ENCODE measurements around the gene WNT4.

Gene WNT4

GRCh38 chr1:22153660-22154437 is 11.0 kb upstream of the WNT4 start:
- Mint-ChIP-seq H3K27me3 (peaks cover 21% of the 10 kb centered on the region), H3K27ac (no peak overlapping the region), H3K36me3 (no peaks in the 10 kb centered on the region), H3K4me3 (no peak overlapping the region), H3K4me1 (peaks cover 2% of the 10 kb centered on the region), H3K9me3 (no peaks in the 10 kb centered on the region)
- ATAC-seq (ENCODE audit: low read depth) (no peak), DNase-seq (ENCODE audit: low spot score in 2 of 2) (no peak)

DNA sequence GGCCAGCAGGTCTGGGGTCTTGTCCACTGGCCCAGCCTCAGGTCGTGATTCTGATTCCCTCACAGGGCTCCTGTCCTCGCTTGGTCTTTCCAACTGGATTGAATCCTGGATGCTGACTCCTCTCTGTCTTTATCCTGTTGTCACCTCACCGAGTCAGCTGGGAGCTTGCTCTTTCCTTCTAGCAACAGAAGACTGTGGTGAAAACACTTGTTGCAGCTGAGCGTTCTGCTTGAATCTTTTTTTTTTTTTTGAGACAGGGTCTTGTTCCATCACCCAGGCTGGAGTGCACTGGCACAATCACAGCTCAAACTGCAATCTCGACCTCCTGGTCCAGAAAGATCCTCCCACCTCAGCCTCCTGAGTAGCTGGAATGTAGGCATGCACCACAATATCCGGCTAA is 8.0 kb upstream of the WNT4 start:
- H3K4me3 Mint-ChIP-seq, result no peak overlapping the region
- no peaks in the 10 kb centered on the region for H3K9me3 Mint-ChIP-seq
- H3K4me1 Mint-ChIP-seq, result peaks cover 2% of the 10 kb centered on the region
- no peak overlapping the region for H3K27ac Mint-ChIP-seq
- no peaks in the 10 kb centered on the region for H3K36me3 Mint-ChIP-seq
- DNase-seq (ENCODE audit: low spot score in 2 of 2) (no peak), ATAC-seq (ENCODE audit: low read depth) (no peak)
- H3K27me3 Mint-ChIP-seq, result peaks cover 21% of the 10 kb centered on the region

DNA sequence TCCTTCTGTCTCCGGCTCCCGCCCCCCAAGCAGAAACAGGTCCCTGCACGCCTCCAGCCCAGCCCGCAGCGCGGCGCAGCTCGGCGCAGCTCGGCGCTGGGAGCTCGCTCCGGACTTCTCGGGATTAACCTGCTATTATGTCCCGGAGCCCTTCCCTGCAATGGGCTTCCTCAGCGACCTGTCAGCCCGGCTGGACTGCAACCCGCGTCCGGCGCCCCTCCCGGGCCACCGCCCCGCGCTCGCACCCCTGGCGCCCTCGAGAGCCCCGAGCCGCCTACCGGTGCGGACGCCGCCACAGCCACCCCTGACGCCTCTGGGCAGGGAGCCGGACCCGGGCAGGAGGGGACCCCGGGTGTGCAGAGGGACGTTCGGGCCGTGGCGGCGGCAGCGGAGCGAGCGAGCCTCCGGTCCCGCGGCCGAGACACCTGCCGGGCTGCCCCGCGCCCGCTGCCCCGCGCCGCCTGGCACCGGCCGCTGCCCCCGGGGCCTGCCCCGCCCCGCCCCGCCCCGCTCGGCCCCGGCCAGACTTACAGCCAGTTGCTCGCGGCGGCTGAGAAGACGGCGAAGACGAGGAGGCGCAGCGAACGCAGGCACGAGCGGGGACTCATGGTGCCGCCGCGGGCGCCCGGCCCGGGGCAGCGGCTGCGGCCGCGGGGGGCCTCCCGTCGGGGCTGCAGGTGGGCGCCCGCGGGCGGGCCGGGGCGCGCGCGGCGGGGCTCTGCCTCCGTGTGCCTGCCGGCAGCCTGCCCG is 407 bp downstream of the WNT4 start:
- Mint-ChIP-seq H3K27me3 (peaks cover 24% of the 10 kb centered on the region), H3K27ac (no peak overlapping the region), H3K4me3 (peak overlapping the region; percentile 27), H3K4me1 (peaks cover 10% of the 10 kb centered on the region), H3K36me3 (no peaks in the 10 kb centered on the region), H3K9me3 (no peaks in the 10 kb centered on the region)
- DNase-seq (ENCODE audit: low spot score in 2 of 2), result peak in 1 of 2 donors; percentile 44
- peak; percentile 39 for ATAC-seq (ENCODE audit: low read depth)

DNA sequence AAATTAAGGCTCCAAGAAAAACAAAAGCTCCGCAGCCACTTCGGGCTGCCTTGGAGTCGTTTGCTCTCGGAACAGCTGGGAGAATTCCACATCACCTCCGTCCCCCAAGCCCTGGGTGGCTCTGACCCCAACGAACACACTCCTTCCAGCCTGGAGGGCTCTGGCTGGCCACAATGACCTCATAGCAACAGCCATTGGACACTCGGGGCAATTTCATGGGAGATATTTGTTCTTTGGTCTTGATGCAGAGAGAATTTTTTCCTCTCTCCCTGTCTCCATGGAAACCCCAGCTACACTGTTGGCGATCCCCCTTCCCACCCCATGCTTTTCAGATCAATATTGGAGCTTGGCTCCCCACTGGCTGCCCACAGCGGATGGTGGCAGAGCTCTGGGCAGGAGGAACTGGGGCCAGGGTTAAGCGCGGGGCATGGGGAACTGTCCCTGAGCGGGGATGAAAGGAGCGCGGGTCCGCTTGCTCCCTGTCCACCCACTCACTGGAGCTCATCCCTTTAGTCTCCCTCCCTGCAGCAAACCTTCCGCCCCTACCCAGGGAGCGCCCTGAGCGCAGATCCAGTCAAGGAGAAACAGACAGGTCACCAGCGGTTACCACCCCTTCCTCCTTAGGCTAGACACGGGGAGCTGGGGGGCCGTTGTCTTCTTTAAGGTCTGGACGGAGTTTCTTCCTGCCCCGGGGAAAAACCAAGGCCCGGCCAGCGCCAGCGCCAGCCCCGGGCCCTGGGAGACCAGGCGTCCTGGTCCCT is 1.2 kb downstream of the WNT4 start:
- no peak for DNase-seq (ENCODE audit: low spot score in 2 of 2)
- Mint-ChIP-seq H3K27me3 (peaks cover 24% of the 10 kb centered on the region), H3K9me3 (no peaks in the 10 kb centered on the region), H3K36me3 (no peaks in the 10 kb centered on the region), H3K27ac (no peak overlapping the region), H3K4me1 (peaks cover 10% of the 10 kb centered on the region), H3K4me3 (peak overlapping the region; percentile 52)
- peak; percentile 5 for ATAC-seq (ENCODE audit: low read depth)

DNA sequence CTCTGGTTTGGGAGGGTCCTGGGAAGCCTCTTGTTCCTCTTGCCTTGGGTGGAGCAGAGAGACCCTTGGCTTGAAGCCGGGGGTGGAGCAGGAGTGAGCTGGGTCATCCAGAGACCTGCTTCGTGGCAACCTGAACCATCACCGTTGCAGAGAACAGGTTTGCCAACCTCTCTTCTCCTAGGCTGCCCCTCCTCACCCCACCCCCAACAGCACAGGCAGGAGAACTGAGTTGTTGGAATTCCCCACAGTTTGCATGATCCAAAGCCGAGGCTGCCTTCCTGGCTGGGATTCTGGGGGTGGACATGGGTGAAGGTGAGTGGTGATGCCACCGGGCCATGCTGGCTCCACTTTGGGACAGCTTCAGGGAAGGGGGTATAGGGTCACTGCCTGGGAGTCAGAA is 2.2 kb downstream of the WNT4 start:
- Mint-ChIP-seq H3K36me3 (no peaks in the 10 kb centered on the region), H3K4me1 (peaks cover 10% of the 10 kb centered on the region), H3K27me3 (peaks cover 24% of the 10 kb centered on the region), H3K27ac (no peak overlapping the region), H3K4me3 (no peak overlapping the region), H3K9me3 (no peaks in the 10 kb centered on the region)
- DNase-seq (ENCODE audit: low spot score in 2 of 2), result no peak
- ATAC-seq (ENCODE audit: low read depth), result no peak

DNA sequence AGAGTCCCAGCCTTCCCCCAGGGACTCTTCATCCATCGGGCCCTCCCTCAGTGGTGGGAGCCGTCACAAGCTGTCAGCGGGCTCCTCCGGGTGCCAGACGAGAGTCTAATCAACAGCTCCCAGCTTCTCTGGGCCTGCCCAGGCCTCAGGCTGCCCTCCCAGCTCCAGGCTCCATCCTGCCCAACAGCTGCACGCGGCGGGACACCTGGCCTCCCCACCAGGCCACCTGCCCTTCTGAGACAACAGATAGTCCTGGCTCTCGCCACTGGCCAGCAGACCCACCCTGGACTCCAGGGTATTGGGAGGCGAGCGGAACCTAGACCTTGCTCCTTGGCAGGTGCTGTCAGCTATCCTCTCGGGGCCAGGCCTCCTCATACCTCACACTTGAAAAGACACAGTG is 3.1 kb downstream of the WNT4 start:
- H3K4me1 Mint-ChIP-seq, result peaks cover 10% of the 10 kb centered on the region
- no peaks in the 10 kb centered on the region for H3K36me3 Mint-ChIP-seq
- H3K4me3 Mint-ChIP-seq, result no peak overlapping the region
- ATAC-seq (ENCODE audit: low read depth), result no peak
- no peaks in the 10 kb centered on the region for H3K9me3 Mint-ChIP-seq
- no peak for DNase-seq (ENCODE audit: low spot score in 2 of 2)
- no peak overlapping the region for H3K27ac Mint-ChIP-seq
- peaks cover 18% of the 10 kb centered on the region for H3K27me3 Mint-ChIP-seq

DNA sequence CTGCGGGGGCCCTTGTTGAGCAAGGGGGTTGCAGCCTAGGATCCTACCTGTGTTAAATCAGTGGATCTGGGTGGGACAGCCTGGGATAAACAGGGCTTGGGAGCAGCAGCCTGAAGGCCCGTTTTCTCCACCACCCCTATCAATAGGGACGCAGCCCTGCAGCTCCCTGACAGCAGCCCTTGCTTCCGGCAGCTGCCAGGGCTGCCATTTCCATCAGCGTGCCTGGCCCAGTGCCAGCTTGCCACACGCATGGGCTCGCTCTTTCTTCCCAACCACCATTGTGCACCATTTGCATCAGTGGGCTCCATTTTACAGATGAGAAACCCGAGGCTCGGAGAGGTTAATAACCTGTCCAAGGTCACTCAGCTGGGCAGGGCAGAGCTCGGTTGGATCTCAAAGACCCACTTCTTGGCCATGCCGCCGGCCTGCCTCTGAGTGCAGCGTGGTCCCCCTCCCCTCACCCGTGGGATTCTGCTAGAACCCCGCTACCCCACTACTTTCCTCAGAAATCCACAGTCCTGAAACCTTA is 3.8 kb downstream of the WNT4 start:
- H3K9me3 Mint-ChIP-seq, result no peaks in the 10 kb centered on the region
- no peak overlapping the region for H3K27ac Mint-ChIP-seq
- no peak for DNase-seq (ENCODE audit: low spot score in 2 of 2)
- ATAC-seq (ENCODE audit: low read depth), result no peak
- peaks cover 13% of the 10 kb centered on the region for H3K27me3 Mint-ChIP-seq
- H3K4me3 Mint-ChIP-seq, result no peak overlapping the region
- no peaks in the 10 kb centered on the region for H3K36me3 Mint-ChIP-seq
- H3K4me1 Mint-ChIP-seq, result peaks cover 10% of the 10 kb centered on the region

DNA sequence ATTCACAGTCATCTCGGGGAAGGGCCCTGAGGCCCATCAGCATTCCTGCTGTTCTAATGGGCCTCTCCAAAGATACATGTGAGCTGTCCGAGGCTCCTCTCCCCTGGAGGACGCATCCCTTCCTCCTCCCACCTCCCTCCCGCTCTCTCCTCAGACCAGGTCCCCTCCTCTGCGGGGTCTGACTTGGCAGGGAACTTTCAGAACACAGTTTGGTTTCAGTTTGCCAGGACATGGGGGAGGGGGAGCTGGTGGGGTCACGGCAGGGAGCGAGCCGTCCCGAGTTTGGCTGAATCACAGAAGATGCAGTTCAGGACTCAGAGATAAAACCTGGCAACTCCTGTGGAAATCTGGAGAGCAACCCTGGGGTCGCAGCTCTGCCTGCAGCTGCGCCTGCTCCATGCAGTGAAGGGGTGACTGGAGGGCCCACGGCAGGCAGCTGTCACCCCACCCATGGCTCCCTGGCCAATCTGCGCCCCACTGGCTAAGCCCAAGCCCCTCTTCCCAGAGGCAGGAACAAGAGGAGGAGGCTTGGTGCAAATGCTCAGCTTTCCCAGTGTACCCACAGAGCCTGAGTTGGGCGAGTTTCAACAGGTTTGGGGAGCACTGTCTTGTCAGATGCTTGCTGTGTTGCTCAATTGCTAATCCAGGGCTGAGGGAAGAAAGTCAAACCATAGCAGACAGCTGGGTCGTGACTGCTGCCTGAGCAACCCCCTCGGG is 5.7 kb downstream of the WNT4 start:
- Mint-ChIP-seq H3K36me3 (no peaks in the 10 kb centered on the region), H3K27ac (no peak overlapping the region), H3K9me3 (no peaks in the 10 kb centered on the region), H3K27me3 (peaks cover 7% of the 10 kb centered on the region), H3K4me3 (no peak overlapping the region), H3K4me1 (peaks cover 6% of the 10 kb centered on the region)
- no peak for DNase-seq (ENCODE audit: low spot score in 2 of 2)
- ATAC-seq (ENCODE audit: low read depth), result no peak

- no peak for ATAC-seq (ENCODE audit: low read depth)
- Mint-ChIP-seq H3K27me3 (no peaks in the 10 kb centered on the region), H3K4me3 (no peak overlapping the region), H3K4me1 (peaks cover 8% of the 10 kb centered on the region), H3K36me3 (no peaks in the 10 kb centered on the region), H3K27ac (no peak overlapping the region), H3K9me3 (no peaks in the 10 kb centered on the region)
- DNase-seq (ENCODE audit: low spot score in 2 of 2), result no peak
Measured at GRCh38 chr1:22133931-22134324, 9.0 kb downstream of the WNT4 start.

DNA sequence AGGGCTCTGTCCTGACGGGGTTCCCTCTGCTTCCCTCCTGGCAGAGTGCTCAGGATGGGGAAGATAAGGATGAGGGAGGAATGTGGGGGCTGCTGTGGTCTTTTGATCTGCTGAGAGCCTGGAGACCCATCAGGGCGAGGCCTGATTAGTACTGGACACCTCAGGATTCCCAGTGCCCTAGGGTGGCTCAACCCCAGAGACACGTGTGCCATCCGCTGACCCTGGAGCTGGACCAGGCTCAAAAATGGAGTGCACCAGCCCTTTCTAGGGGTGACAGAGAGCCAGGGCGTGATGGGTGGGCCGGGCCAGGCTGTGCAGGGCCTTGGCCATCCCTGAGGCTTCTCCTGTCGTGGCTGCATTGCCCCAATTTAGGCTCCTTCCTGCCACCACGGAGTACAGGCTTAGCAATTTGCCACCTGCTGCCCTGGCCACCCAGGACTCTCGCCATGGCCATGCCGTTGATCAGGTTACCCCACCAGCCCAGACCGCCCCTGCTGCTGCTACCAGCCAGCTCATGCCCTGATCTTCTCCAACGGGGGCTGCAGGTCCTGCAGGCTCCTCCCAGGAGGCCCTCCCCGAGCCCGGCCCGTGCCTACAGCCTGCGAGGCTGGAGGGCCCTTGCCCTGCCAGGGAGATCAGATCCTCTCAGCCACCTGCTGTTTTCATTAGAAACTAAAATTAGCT is 9.5 kb downstream of the WNT4 start:
- Mint-ChIP-seq H3K27me3 (no peaks in the 10 kb centered on the region), H3K4me3 (no peak overlapping the region), H3K27ac (no peak overlapping the region), H3K9me3 (no peaks in the 10 kb centered on the region), H3K36me3 (no peaks in the 10 kb centered on the region), H3K4me1 (peaks cover 8% of the 10 kb centered on the region)
- no peak for ATAC-seq (ENCODE audit: low read depth)
- DNase-seq (ENCODE audit: low spot score in 2 of 2), result no peak

DNA sequence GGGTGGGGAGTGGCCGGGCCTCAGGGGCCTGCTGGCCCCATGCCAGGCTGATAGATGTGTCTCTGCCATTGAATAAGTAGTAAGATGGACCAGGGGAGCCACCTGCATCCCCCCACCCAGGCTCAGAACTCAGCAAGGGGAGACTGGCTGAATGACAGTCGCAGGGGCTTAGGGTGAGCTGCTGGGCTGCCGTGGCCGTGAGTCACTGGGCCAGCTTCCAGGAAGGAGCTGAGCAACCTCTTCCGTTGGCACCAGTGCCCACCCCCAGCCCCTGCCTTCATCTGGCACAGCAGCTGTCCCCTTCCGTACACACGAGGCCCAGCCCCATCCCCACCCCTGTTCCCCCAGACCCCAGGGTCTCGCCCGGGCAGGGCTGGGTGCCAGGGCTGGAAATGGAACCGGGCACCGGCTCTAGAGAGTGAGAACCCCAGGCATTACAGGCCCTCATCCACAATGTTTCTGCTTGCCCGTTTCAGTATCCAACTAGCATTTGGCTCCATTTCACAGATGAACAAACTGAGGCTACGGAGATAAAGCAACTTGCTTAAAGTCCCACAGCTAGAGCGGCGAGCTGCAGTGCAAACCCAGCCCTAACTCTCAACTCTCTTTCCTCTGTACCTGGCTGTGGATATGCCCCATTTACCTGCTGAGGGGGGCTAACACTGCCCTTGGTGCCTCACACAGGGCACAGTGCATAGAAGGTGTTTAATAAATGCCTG is 10.2 kb downstream of the WNT4 start:
- H3K36me3 Mint-ChIP-seq, result no peaks in the 10 kb centered on the region
- ATAC-seq (ENCODE audit: low read depth) (no peak), DNase-seq (ENCODE audit: low spot score in 2 of 2) (no peak)
- H3K27me3 Mint-ChIP-seq, result no peaks in the 10 kb centered on the region
- peaks cover 3% of the 10 kb centered on the region for H3K4me1 Mint-ChIP-seq
- H3K4me3 Mint-ChIP-seq, result no peak overlapping the region
- no peak overlapping the region for H3K27ac Mint-ChIP-seq
- H3K9me3 Mint-ChIP-seq, result no peaks in the 10 kb centered on the region

GRCh38 chr1:22131875-22132486 is 10.9 kb downstream of the WNT4 start:
- DNase-seq (ENCODE audit: low spot score in 2 of 2) (peak; percentile 45 to 57), ATAC-seq (ENCODE audit: low read depth) (peak; percentile 65)
- Mint-ChIP-seq H3K9me3 (no peaks in the 10 kb centered on the region), H3K27me3 (no peaks in the 10 kb centered on the region), H3K36me3 (no peaks in the 10 kb centered on the region), H3K4me3 (no peak overlapping the region), H3K27ac (no peak overlapping the region), H3K4me1 (peaks cover 2% of the 10 kb centered on the region)

Measured in memory B cell (primary cell).